SU-DHL-6 (cell line): ENCODE data around the gene CALML4.

ENCODE experiments used
- H2AFZ ChIP-seq: fragments of 200-600 bp; sonication (generic); 2 replicates; pipeline ENCODE4 v1.6.1; 2014; ENCODE audit warnings: low read depth, mild to moderate bottlenecking, moderate library complexity, mixed read lengths, antibody characterized with exemption, low read length; ENCODE audit not compliant: severe bottlenecking
- H3F3A ChIP-seq: fragments of 200-600 bp; shearing (Covaris generic); 2 replicates; pipeline ENCODE4 v1.6.0; 2016; ENCODE audit warnings: antibody characterized with exemption, mild to moderate bottlenecking; ENCODE audit not compliant: insufficient read depth
- H3K27ac ChIP-seq: fragments of 200-600 bp; sonication (generic); 2 replicates; pipeline ENCODE4 v1.5.1; 2016; ENCODE audit warnings: low read depth, mild to moderate bottlenecking, low read length, moderate library complexity, mixed read lengths
- H3K27me3 ChIP-seq: fragments of 200-600 bp; sonication (generic), shearing (Covaris generic); 2 replicates; pipeline ENCODE4 v1.6.0; 2014; ENCODE audit warnings: mild to moderate bottlenecking, low read length
- H3K36me3 ChIP-seq: fragments of 200-600 bp; sonication (generic); 2 replicates; pipeline ENCODE4 v1.6.1; 2014; ENCODE audit warnings: mild to moderate bottlenecking, low read length, mixed read lengths
- H3K4me2 ChIP-seq: fragments of 300-600, 200-600 bp; shearing (Covaris generic), sonication (generic); 2 replicates; pipeline ENCODE4 v1.6.0; 2014; ENCODE audit warnings: low read length, low read depth, mild to moderate bottlenecking; ENCODE audit not compliant: poor library complexity, severe bottlenecking
- H3K4me3 ChIP-seq: fragments of 200-600 bp; sonication (generic); 2 replicates; pipeline ENCODE4 v1.5.1; 2014; ENCODE audit warnings: antibody characterized with exemption, low read length, mild to moderate bottlenecking, mixed read lengths; ENCODE audit not compliant: insufficient read depth, poor library complexity, severe bottlenecking
- H3K79me2 ChIP-seq: fragments of 200-600 bp; sonication (generic); 2 replicates; pipeline ENCODE4 v1.6.1; 2014; ENCODE audit warnings: mild to moderate bottlenecking, low read length, moderate library complexity; ENCODE audit not compliant: insufficient read depth
- H3K9ac ChIP-seq: fragments of 200-600 bp; sonication (generic); 2 replicates; pipeline ENCODE4 v1.7.0; 2014; ENCODE audit warnings: mild to moderate bottlenecking, low read length
- H3K9me2 ChIP-seq: fragments of 200-600 bp; sonication (generic); replicated peaks from 2 replicates; pipeline ENCODE4 v1.6.1; 2014; ENCODE audit warnings: low read length; ENCODE audit not compliant: insufficient read depth
- H3K9me3 ChIP-seq: fragments of 200-600 bp; sonication (generic); 2 replicates; pipeline ENCODE4 v1.6.1; 2014; ENCODE audit warnings: low read length, mixed read lengths; ENCODE audit not compliant: insufficient read depth
- H4K20me1 ChIP-seq: fragments of 200-600 bp; sonication (generic); 2 replicates; pipeline ENCODE4 v1.6.1; 2014; ENCODE audit warnings: low read depth, mild to moderate bottlenecking, antibody characterized with exemption, low read length, moderate library complexity, mixed read lengths
- CTCF ChIP-seq: fragments of 200-600 bp; sonication (generic); IDR thresholded peaks from one replicate; pipeline ENCODE4 v1.5.1; 2017; ENCODE audit warnings: antibody characterized with exemption, mild to moderate bottlenecking, low read length, moderate library complexity; ENCODE audit not compliant: insufficient read depth, poor library complexity, severe bottlenecking
- EZH2phosphoT487 ChIP-seq: fragments of 200-600 bp; sonication (generic), shearing (Covaris generic); conservative IDR thresholded peaks from 2 replicates; pipeline ENCODE4 v1.6.1; 2018; ENCODE audit warnings: mild to moderate bottlenecking, antibody characterized with exemption, low read length, moderate library complexity, mixed read lengths

CALML4 gene, protein sequence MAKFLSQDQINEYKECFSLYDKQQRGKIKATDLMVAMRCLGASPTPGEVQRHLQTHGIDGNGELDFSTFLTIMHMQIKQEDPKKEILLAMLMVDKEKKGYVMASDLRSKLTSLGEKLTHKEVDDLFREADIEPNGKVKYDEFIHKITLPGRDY

DNA sequence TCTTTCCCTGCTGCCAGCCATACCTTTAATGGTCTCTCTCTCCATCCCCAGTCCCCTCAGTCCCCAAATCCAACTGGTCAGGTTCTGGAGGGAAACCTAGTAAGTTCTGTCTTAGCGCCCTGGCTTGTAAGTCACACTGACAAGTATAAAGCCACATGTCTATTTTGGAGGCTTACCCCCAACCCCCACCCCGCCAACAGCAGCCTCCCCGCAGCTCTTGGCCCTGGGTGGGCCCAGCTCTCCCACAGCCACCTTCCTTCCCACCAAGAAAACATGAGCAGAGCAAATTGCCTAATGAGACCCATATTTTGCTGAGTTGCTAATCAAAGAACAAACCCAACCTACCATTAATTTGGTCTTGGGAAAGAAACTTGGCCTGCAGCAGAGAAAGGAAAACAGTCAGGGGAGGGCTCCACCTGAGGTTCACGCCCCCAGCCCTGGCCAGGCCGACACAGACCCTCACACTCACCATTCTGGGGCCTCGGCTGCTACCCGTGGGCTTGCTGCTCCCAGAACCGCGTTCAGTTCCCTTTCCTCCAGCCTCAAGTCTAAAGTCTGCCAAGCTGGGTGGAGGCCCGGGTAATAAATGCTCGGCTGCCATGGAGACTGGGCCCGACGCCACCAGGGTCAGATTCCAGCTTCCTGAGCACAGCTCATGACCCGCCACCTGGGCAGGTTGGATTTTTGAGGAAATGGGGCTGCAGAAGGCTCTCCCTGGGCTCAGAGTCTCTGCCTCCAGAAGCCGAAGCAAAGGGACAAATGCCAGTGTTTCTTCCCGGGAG is at the start of gene CALML4:
TSS of gene CALML4 (minus strand) at position 557 of the 782 bp plus-strand sequence. CDS start at position 472, 85 bp downstream.
- Histone ChIP-seq H3K27me3 (no peaks in the 10 kb centered on the region), H3F3A (peaks cover 5% of the 10 kb centered on the region), H3K9me3 (no peaks in the 10 kb centered on the region), H3K9me2 (no peaks in the 10 kb centered on the region), H3K4me2 (no peak within 1 kb of the TSS), H3K4me3 (no peak within 1 kb of the TSS), H3K36me3 (no peaks in the 10 kb centered on the region), H3K27ac (no peak within 1 kb of the TSS), H2AFZ (no peak within 1 kb of the TSS), H4K20me1 (no peaks in the 10 kb centered on the region), H3K9ac (no peak within 1 kb of the TSS), H3K79me2 (peaks cover 32% of the 10 kb centered on the region)
- no peak for TF ChIP-seq CTCF
- no peak for TF ChIP-seq EZH2phosphoT487

- H2AFZ ChIP-seq, result no peak overlapping the region
- H3K27me3 ChIP-seq, result no peaks in the 10 kb centered on the region
- H3K9me2 ChIP-seq, result no peaks in the 10 kb centered on the region
- H3K79me2 ChIP-seq, result no peaks in the 10 kb centered on the region
- H3K27ac ChIP-seq, result no peak overlapping the region
- H3K4me3 ChIP-seq, result no peak overlapping the region
- TF ChIP-seq CTCF (peak; percentile 54), EZH2phosphoT487 (no peak)
- no peak overlapping the region for H3K9ac ChIP-seq
- H3K9me3 ChIP-seq, result no peaks in the 10 kb centered on the region
- H3F3A ChIP-seq, result no peaks in the 10 kb centered on the region
- H3K4me2 ChIP-seq, result no peak overlapping the region
- H3K36me3 ChIP-seq, result no peaks in the 10 kb centered on the region
- H4K20me1 ChIP-seq, result no peaks in the 10 kb centered on the region
Observed at GRCh38 chr15:68252925-68253534, 47.9 kb upstream of the CALML4 start.

GRCh38 chr15:68249058-68249713 is 44.1 kb upstream of the CALML4 start:
- no peaks in the 10 kb centered on the region for H3F3A ChIP-seq
- no peaks in the 10 kb centered on the region for H3K9me3 ChIP-seq
- H3K79me2 ChIP-seq, result no peaks in the 10 kb centered on the region
- no peaks in the 10 kb centered on the region for H3K27me3 ChIP-seq
- no peak overlapping the region for H3K4me3 ChIP-seq
- no peaks in the 10 kb centered on the region for H3K36me3 ChIP-seq
- no peak overlapping the region for H3K9ac ChIP-seq
- no peak overlapping the region for H3K27ac ChIP-seq
- H4K20me1 ChIP-seq, result no peaks in the 10 kb centered on the region
- TF ChIP-seq CTCF (no peak), EZH2phosphoT487 (no peak)
- no peaks in the 10 kb centered on the region for H3K9me2 ChIP-seq
- H2AFZ ChIP-seq, result no peak overlapping the region
- no peak overlapping the region for H3K4me2 ChIP-seq
